AG09309 (cell line): ENCODE measurements around the gene TRPM3.

Experiments used
- DNase-seq: peaks from one replicate; pipeline ENCODE4 v3.0.0-alpha.2; 2010; ENCODE audit warnings: low read depth
- H3K4me3 ChIP-seq: 2 replicates; pipeline ENCODE4 v1.5.1; 2011; ENCODE audit warnings: mild to moderate bottlenecking, low read depth, low read length, moderate library complexity; ENCODE audit not compliant: control insufficient read depth
- CTCF ChIP-seq: IDR thresholded peaks from 2 replicates; pipeline ENCODE4 v1.5.1; 2011; ENCODE audit warnings: mild to moderate bottlenecking, low read depth, low read length, inconsistent platforms; ENCODE audit not compliant: insufficient read depth, control insufficient read depth; ENCODE audit errors: missing control alignments

TRPM3 gene

GRCh38 chr9:71112866-71113265 is 8.6 kb downstream of the TRPM3 start:
- TF ChIP-seq CTCF, result no peak
- DNase-seq, result no peak

GRCh38 chr9:71108937-71109336 is 12.5 kb downstream of the TRPM3 start:
- no peak for DNase-seq
- no peak overlapping the region for H3K4me3 ChIP-seq
- TF ChIP-seq CTCF, result no peak

More at GRCh38 chr9:71112866-71113265, 8.6 kb downstream of the TRPM3 start:
- no peak overlapping the region for H3K4me3 ChIP-seq

- TF ChIP-seq CTCF, result no peak
- no peak overlapping the region for H3K4me3 ChIP-seq
- DNase-seq, result no peak
These were observed 14.4 kb downstream of the TRPM3 start for GRCh38 chr9:71106992-71107391.

- no peak for TF ChIP-seq CTCF
These were observed 16.2 kb downstream of the TRPM3 start for GRCh38 chr9:71105192-71105591.

GRCh38 chr9:71098801-71099200 is 22.6 kb downstream of the TRPM3 start:
- no peak for TF ChIP-seq CTCF
- no peak overlapping the region for H3K4me3 ChIP-seq
- no peak for DNase-seq

More at GRCh38 chr9:71105192-71105591, 16.2 kb downstream of the TRPM3 start:
- H3K4me3 ChIP-seq, result no peak overlapping the region
- no peak for DNase-seq

GRCh38 chr9:71097671-71098070 is 23.8 kb downstream of the TRPM3 start:
- DNase-seq, result no peak
- H3K4me3 ChIP-seq, result no peak overlapping the region
- TF ChIP-seq CTCF, result no peak
